GM18520 (cell line): ENCODE data around the gene UNC5C.

Experiments used
- ATAC-seq: cut with Tn5 transposase; IDR thresholded peaks from one replicate; pipeline ENCODE4 v1.9.1; 2021; ENCODE audit not compliant: unreplicated experiment

The UNC5C gene

GRCh38 chr4:95409750-95410149 is 139.0 kb downstream of the UNC5C start:
- no peak for ATAC-seq

- ATAC-seq: no peak
Measured at GRCh38 chr4:95409127-95409526, 139.6 kb downstream of the UNC5C start.

DNA sequence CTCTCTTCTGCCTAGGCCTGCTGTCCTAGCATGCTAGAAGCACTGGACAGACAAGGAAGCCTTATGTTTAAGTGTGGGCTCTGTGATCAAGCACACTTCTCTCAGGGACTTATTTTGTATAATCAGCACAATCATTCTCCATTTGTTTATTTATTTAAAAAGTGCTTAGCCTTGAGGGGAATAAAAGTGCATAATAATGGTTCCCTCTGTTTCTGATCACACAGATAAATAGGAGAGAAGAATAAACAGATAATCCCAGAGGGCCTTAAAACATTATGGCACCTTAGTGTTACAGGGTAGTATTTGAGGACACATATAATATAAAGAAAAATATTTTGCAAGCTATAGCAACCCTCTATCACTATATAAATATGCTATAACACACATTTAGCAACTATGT is 146.5 kb downstream of the UNC5C start:
- ATAC-seq: no peak

GRCh38 chr4:95398217-95398616 is 150.6 kb downstream of the UNC5C start:
- no peak for ATAC-seq

- ATAC-seq: no peak
Measured at GRCh38 chr4:95394752-95395306, 153.9 kb downstream of the UNC5C start.

DNA sequence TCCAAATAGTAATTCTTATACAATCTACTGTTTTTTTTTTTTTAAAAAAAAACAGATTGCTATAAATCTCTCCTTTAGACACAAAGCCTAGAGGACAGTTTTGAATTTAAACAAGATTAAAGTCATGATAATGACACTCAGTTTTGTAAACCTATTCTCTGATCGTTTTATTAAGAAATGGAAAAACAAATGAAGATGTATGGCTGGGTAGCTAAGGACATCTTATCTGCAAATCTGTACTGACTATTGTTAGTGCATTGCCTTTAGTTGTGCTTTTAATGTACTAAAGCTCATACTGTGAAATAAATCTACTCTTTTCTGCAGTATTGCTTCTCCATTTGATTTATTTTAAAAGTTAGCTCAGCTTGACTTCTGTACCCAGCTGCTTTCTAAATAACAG is 155.0 kb downstream of the UNC5C start:
- no peak for ATAC-seq

DNA sequence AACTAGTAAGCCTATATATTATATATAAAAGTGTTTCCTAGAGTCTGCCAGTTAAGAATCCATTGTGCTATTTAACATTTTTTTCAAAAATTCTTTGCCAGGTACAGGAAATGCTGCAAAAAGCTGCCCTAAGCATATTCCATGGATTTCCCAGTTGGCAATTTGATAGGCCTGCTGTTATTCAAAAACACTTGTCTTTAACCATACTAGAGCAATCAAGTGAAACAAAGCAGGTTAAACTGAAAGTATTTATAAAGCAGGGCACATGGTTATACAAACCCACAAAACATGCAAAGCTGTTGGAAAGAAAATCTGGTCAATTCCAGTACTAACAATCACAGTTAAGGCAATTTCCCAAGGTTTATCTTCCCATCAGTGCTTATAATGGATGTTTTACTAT is 159.9 kb downstream of the UNC5C start:
- ATAC-seq: no peak

GRCh38 chr4:95387719-95388118 is 161.1 kb downstream of the UNC5C start:
- no peak for ATAC-seq

GRCh38 chr4:95386410-95386809 is 162.4 kb downstream of the UNC5C start:
- no peak for ATAC-seq

DNA sequence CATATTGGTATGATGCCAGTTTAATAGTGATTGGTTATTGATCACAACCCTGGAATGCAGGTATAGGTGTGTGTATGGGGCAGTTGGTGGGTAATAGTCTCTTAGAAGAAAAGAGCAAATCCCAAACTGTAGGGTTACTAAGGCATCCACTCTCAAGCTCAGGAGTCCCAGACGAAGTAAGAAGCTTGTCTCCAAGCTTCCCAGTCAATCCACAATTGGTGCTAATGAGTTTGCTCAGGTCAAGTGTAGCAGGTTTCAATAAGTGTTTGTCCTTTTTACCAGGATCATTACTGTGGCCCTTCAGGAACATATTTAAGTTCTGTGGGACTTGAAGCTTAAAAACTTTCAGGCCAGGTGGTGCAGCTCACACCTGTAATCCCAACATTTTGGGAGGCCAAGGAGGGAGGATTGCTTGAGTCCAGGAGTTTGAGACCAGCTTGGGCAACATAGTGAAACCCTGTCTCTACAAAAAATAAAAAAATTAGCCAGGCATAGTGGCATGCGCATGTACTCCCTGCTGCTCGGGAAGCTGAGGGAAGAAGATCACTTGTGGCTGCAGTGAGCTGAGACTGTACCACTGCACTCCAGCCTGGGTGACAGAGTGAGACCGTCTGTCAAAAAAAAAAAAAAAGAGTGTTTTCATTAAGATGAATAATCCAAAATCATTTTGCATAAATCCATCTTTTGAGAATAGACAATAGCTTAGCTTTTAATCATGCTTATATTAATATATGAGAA is 166.8 kb downstream of the UNC5C start:
- no peak for ATAC-seq

DNA sequence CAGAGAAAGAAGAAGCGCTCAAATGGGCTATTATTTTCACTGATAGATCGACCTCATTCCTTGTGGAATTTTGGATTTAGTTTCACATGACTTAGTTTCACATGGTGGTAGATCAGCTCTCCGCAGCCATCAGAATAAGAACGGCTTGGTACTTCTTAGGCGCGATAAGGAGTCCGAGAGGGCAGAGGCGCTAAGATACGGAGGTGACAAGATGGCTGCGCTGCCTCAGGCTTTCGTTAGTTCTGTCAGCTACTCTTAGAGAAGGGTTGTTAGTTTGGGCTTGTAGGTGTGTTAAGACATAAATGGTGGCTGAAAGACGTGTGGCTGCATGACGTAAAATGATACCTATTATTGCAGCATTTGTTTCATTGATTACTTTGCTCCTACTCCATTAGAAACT is 169.1 kb downstream of the UNC5C start:
- no peak for ATAC-seq

GRCh38 chr4:95377366-95377900 is 171.3 kb downstream of the UNC5C start:
- ATAC-seq: no peak

GRCh38 chr4:95371476-95372224 is 177.1 kb downstream of the UNC5C start:
- no peak for ATAC-seq

DNA sequence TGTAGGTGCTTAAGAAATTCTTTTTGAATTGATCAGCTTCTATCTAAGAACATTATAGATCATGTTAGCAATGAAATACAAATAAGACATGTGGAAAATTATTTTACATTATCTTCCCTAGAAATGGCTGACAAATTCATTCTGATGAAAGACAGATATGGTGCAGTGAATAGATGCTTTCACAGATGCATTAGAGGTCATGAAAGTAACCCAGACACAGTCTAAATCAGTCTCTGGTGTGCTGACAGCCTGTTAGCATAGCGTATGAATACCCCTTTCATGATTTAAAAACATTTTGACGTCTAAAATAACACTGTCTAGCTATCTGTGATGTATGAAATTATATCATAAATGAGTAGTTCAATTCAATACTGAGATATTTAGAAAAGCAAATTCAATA is 180.9 kb downstream of the UNC5C start:
- ATAC-seq: no peak

DNA sequence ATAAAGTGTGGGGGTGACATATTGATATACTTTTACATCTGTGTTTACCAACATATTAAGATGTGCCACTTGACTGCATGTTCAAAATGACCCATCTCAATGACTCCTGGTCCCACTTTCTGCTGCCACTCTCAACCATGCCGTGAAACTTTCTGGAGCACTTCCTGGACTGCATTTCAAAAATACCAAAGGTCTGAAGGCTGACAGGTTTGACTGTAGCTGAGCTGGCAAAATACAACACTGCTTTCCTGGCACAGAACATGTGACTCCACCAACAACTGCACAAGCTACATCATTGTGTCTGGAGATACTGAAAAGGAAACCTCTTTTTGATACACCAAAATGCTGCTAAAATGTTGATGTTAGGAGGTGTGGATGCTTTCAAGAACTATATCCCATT is 184.8 kb downstream of the UNC5C start:
- no peak for ATAC-seq

DNA sequence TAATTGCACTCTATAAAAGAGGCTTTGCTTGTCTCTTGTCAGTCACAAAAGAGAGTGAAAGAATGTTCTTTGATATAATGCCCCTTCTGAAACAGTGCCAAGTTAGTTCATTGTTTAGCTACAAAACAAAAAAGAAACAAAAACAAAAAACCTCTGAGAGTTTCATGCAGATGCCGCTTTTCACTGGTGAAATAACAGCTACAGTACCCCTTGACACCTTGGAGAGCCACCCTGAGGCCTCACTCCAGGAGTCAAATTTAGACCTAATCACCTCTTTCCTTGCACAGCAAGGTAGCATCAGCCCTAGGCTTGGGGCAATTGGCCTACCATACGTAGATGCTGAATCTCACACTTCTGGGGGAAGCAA is 185.2 kb downstream of the UNC5C start:
- ATAC-seq: no peak

DNA sequence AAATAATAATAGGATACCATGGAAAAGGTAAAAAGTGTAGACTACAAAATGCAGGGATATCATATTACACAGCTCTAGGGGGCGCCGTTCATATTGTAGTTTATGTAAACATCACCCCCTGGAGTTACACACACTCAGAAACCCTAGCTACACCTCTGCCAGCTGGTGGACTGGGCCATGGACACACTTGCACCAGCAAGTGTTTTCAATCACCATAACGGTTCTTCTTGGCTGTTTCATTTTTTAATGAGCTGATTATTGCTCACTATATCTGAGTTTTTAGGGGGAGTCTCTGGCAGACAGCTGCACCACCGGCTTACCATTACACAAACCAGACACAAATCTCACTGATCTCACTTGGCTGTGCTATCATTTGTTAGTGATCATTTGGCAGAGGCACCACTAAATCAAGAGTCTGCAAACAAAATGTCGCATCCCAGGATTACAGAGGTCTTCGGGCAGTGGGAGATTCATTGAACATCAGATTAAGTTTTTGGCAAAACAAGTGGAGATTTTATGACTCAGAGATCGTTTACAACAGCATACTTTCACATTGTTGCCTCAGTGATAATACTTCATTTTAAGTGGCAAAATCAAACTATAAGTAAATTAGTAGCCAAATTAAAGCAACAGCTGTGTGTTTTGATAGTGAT is 185.7 kb downstream of the UNC5C start:
- no peak for ATAC-seq

DNA sequence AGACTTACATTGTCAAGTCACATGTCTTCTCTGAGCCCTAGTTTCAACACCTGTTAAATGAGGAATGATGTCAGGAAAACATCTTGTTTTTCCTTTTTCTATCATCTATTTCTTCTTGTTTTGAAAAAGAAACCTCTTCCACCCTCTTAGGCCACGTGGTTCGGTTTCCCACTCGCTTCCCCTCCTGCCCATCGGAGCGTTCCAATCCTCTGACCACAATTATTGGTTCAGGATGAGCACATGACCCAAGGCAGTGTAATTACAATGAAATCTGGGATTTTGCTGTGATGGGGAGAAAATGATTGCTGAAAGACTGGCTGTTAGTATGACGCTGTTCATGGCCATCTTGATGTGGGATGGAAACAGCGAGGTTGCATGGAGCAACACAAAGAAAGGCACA is 186.7 kb downstream of the UNC5C start:
- ATAC-seq: no peak

- ATAC-seq: no peak
Measured at GRCh38 chr4:95361696-95361965, 187.1 kb downstream of the UNC5C start.

- no peak for ATAC-seq
Measured at GRCh38 chr4:95360906-95361695, 187.7 kb downstream of the UNC5C start.

DNA sequence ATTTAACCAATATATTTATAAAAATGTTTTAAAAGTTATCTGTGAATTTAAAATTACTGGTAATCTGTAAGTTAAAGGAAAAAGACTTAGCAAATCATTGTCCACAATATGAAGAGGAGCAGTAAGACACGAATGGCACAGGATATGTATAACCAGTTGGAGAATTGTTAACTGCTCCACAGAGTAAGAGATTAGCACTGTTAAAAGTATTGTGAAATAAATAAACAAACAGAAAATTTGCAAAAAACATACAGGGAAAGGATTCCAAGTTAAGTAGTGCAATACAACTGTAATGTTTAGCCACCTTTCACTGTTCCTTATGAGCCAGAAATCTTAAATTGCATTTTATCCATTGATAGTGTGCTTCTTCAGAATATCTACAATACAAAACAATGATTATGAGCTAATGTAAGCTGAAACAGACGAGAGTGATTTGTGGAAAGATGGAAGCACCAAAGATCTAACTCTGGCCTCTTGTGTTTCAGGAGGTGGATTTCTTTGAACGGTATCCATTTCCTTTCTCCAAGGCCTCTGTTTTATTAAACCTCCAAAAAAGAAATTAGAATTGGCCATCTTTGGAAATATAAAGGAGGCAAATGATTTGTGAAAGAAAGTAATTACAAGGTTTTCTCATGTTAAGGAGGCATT is 188.4 kb downstream of the UNC5C start:
- no peak for ATAC-seq
